ENCODE measurements around the gene ANKRD12.
"Not testable (repeated sequence)": the region's sequence is repeated elsewhere in the genome, so short reads cannot be mapped to it uniquely, and the experiment has no call there.

DNA sequence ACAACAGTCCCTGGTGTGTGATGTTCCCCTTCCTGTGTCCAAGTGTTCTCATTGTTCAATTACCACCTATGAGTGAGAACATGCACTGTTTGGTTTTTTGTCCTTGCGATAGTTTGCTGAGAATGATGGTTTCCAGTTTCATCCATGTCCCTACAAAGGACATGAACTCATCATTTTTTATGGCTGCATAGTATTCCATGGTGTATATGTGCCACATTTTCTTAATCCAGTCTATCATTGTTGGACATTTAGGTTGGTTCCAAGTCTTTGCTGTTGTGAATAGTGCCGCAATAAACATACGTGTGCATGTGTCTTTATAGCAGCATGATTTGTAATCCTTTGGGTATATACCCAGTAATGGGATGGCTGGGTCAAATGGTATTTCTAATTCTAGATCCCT, 29.3 kb downstream of the ANKRD12 start:
- not testable (repeated sequence) for TF ChIP-seq POLR2A (IDR thresholded peaks at IDR 0.05; ENCODE audit: low read depth, low read length); MAFK (IDR thresholded peaks at IDR 0.05; ENCODE audit: low read depth, low read length); MXI1 (IDR thresholded peaks at IDR 0.05; ENCODE audit: borderline replicate concordance, low read depth, low read length); CTCF (conservative IDR thresholded peaks at IDR 0.05; ENCODE audit: low read depth, low read length); RAD21 (IDR thresholded peaks at IDR 0.05; ENCODE audit: low read length); CEBPB (IDR thresholded peaks at IDR 0.05; ENCODE audit: low read depth, low read length); RCOR1 (IDR thresholded peaks at IDR 0.05; ENCODE audit: insufficient replicate concordance, low read length); SMC3 (IDR thresholded peaks at IDR 0.05; ENCODE audit: low read depth, low read length); RFX5 (IDR thresholded peaks at IDR 0.05; ENCODE audit: low read depth, low read length); ELK1 (IDR thresholded peaks at IDR 0.05; ENCODE audit: borderline replicate concordance, low read depth, low read length); CHD1 (IDR thresholded peaks at IDR 0.05; ENCODE audit: low read depth, low read length)
- TF ChIP-seq, protein P1, sequence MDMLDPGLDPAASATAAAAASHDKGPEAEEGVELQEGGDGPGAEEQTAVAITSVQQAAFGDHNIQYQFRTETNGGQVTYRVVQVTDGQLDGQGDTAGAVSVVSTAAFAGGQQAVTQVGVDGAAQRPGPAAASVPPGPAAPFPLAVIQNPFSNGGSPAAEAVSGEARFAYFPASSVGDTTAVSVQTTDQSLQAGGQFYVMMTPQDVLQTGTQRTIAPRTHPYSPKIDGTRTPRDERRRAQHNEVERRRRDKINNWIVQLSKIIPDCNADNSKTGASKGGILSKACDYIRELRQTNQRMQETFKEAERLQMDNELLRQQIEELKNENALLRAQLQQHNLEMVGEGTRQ (IDR thresholded peaks at IDR 0.05; ENCODE audit: low read depth, low read length) = not testable (repeated sequence)
